Dendritic cell treated with granulocyte-macrophage colony-stimulating factor and Interleukin-4, amounts not matched to agents 40 ng/mL and 50 ng/mL, for 4 days (primary cell): ENCODE data around the gene SLCO3A1.

Experiments used
- H3K27ac Mint-ChIP-seq: one replicate; pipeline ENCODE4 v1.8.0; 2022; ENCODE audit warnings: mild to moderate bottlenecking, mixed read lengths
- H3K27me3 Mint-ChIP-seq: one replicate; pipeline ENCODE4 v1.8.0; 2022; ENCODE audit warnings: mild to moderate bottlenecking, mixed read lengths
- H3K36me3 Mint-ChIP-seq: one replicate; pipeline ENCODE4 v1.8.0; 2022; ENCODE audit warnings: low read depth, mixed read lengths
- H3K4me1 Mint-ChIP-seq: one replicate; pipeline ENCODE4 v1.8.0; 2022; ENCODE audit warnings: low read depth, mixed read lengths
- H3K4me3 Mint-ChIP-seq: one replicate; pipeline ENCODE4 v1.8.0; 2022; ENCODE audit warnings: mild to moderate bottlenecking, moderate library complexity, mixed read lengths
- H3K9me3 Mint-ChIP-seq: one replicate; pipeline ENCODE4 v1.8.0; 2022; ENCODE audit warnings: mixed read lengths
- intact Hi-C: fragments of 100-400 bp; cut with micrococcal nuclease; formaldehyde crosslinking; loops from one replicate; pipeline ENCODE4 v1.15.0; 2022

Gene SLCO3A1

GRCh38 chr15:92113832-92114231 lies 260.3 kb downstream of the SLCO3A1 start:
- intact Hi-C loops: loop anchor here (1.0 kb wide), 1 partner anchor 7 kb away; no protein-coding TSS in a partner anchor
- Mint-ChIP-seq H3K4me3 (no peak overlapping the region), H3K4me1 (no peaks in the 10 kb centered on the region), H3K27me3 (no peaks in the 10 kb centered on the region), H3K27ac (no peak overlapping the region), H3K9me3 (no peaks in the 10 kb centered on the region), H3K36me3 (peaks cover 78% of the 10 kb centered on the region)

- Mint-ChIP-seq H3K9me3 (no peaks in the 10 kb centered on the region), H3K27ac (no peak overlapping the region), H3K4me3 (no peak overlapping the region), H3K27me3 (no peaks in the 10 kb centered on the region), H3K36me3 (peaks cover 81% of the 10 kb centered on the region), H3K4me1 (no peaks in the 10 kb centered on the region)
- intact Hi-C loops: no loop called here
Measured at GRCh38 chr15:92115834-92116233, 262.3 kb downstream of the SLCO3A1 start.

- intact Hi-C loops: no loop called here
- Mint-ChIP-seq H3K27me3 (no peaks in the 10 kb centered on the region), H3K9me3 (no peaks in the 10 kb centered on the region), H3K27ac (no peak overlapping the region), H3K36me3 (peaks cover 81% of the 10 kb centered on the region), H3K4me3 (no peak overlapping the region), H3K4me1 (no peaks in the 10 kb centered on the region)
Measured at GRCh38 chr15:92116330-92116729, 262.8 kb downstream of the SLCO3A1 start.

GRCh38 chr15:92117261-92117731 lies 263.8 kb downstream of the SLCO3A1 start:
- Mint-ChIP-seq H3K4me3 (no peak overlapping the region), H3K27ac (no peak overlapping the region), H3K36me3 (peaks cover 81% of the 10 kb centered on the region), H3K4me1 (no peaks in the 10 kb centered on the region), H3K27me3 (no peaks in the 10 kb centered on the region), H3K9me3 (no peaks in the 10 kb centered on the region)
- intact Hi-C loops: no loop called here

- Mint-ChIP-seq H3K4me3 (no peak overlapping the region), H3K36me3 (peaks cover 81% of the 10 kb centered on the region), H3K27ac (no peak overlapping the region), H3K27me3 (no peaks in the 10 kb centered on the region), H3K4me1 (no peaks in the 10 kb centered on the region), H3K9me3 (no peaks in the 10 kb centered on the region)
- intact Hi-C loops: no loop called here
Measured at GRCh38 chr15:92118162-92118935, 264.8 kb downstream of the SLCO3A1 start.

GRCh38 chr15:92118936-92119325 lies 265.4 kb downstream of the SLCO3A1 start:
- intact Hi-C loops: no loop called here
- H3K36me3 Mint-ChIP-seq: peaks cover 81% of the 10 kb centered on the region
- H3K4me1 Mint-ChIP-seq: no peaks in the 10 kb centered on the region
- H3K4me3 Mint-ChIP-seq: no peak overlapping the region
- no peaks in the 10 kb centered on the region for H3K9me3 Mint-ChIP-seq
- H3K27ac Mint-ChIP-seq: no peak overlapping the region
- H3K27me3 Mint-ChIP-seq: no peaks in the 10 kb centered on the region

- no peaks in the 10 kb centered on the region for H3K9me3 Mint-ChIP-seq
- intact Hi-C loops: no loop called here
- no peaks in the 10 kb centered on the region for H3K4me1 Mint-ChIP-seq
- H3K4me3 Mint-ChIP-seq: no peak overlapping the region
- H3K36me3 Mint-ChIP-seq: peaks cover 81% of the 10 kb centered on the region
- H3K27me3 Mint-ChIP-seq: no peaks in the 10 kb centered on the region
- H3K27ac Mint-ChIP-seq: no peak overlapping the region
Measured at GRCh38 chr15:92120094-92120795, 266.7 kb downstream of the SLCO3A1 start.

GRCh38 chr15:92121047-92121446 lies 267.5 kb downstream of the SLCO3A1 start:
- Mint-ChIP-seq H3K9me3 (no peaks in the 10 kb centered on the region), H3K4me3 (no peak overlapping the region), H3K36me3 (peaks cover 81% of the 10 kb centered on the region), H3K27me3 (no peaks in the 10 kb centered on the region), H3K4me1 (no peaks in the 10 kb centered on the region), H3K27ac (no peak overlapping the region)
- intact Hi-C loops: loop anchor here (1.0 kb wide), 1 partner anchor 8 kb away; no protein-coding TSS in a partner anchor

- Mint-ChIP-seq H3K9me3 (no peaks in the 10 kb centered on the region), H3K4me1 (no peaks in the 10 kb centered on the region)
Measured at GRCh38 chr15:92122259-92122658, 268.8 kb downstream of the SLCO3A1 start.

GRCh38 chr15:92123962-92124656 lies 270.6 kb downstream of the SLCO3A1 start:
- no peak overlapping the region for H3K4me3 Mint-ChIP-seq
- intact Hi-C loops: no loop called here
- H3K27me3 Mint-ChIP-seq: no peaks in the 10 kb centered on the region
- H3K4me1 Mint-ChIP-seq: no peaks in the 10 kb centered on the region
- no peaks in the 10 kb centered on the region for H3K9me3 Mint-ChIP-seq
- H3K36me3 Mint-ChIP-seq: peaks cover 98% of the 10 kb centered on the region
- no peak overlapping the region for H3K27ac Mint-ChIP-seq

More at GRCh38 chr15:92122259-92122658, 268.8 kb downstream of the SLCO3A1 start:
- Mint-ChIP-seq H3K27me3 (no peaks in the 10 kb centered on the region), H3K4me3 (no peak overlapping the region), H3K36me3 (peaks cover 88% of the 10 kb centered on the region), H3K27ac (no peak overlapping the region)
- intact Hi-C loops: no loop called here

GRCh38 chr15:92124657-92125010 lies 271.1 kb downstream of the SLCO3A1 start:
- intact Hi-C loops: no loop called here
- Mint-ChIP-seq H3K4me1 (no peaks in the 10 kb centered on the region), H3K27ac (no peak overlapping the region), H3K4me3 (no peak overlapping the region), H3K9me3 (no peaks in the 10 kb centered on the region), H3K27me3 (no peaks in the 10 kb centered on the region), H3K36me3 (peaks cover 98% of the 10 kb centered on the region)

- intact Hi-C loops: no loop called here
- H3K27ac Mint-ChIP-seq: no peak overlapping the region
- no peaks in the 10 kb centered on the region for H3K9me3 Mint-ChIP-seq
Measured at GRCh38 chr15:92128788-92129187, 275.3 kb downstream of the SLCO3A1 start.

GRCh38 chr15:92130244-92130643 lies 276.7 kb downstream of the SLCO3A1 start:
- Mint-ChIP-seq H3K4me3 (no peak overlapping the region), H3K27ac (no peak overlapping the region), H3K4me1 (no peaks in the 10 kb centered on the region), H3K36me3 (peaks cover 97% of the 10 kb centered on the region), H3K9me3 (no peaks in the 10 kb centered on the region), H3K27me3 (no peaks in the 10 kb centered on the region)
- intact Hi-C loops: no loop called here

More at GRCh38 chr15:92128788-92129187, 275.3 kb downstream of the SLCO3A1 start:
- Mint-ChIP-seq H3K36me3 (peaks cover 97% of the 10 kb centered on the region), H3K27me3 (no peaks in the 10 kb centered on the region), H3K4me1 (no peaks in the 10 kb centered on the region), H3K4me3 (no peak overlapping the region)

GRCh38 chr15:92130906-92131305 lies 277.4 kb downstream of the SLCO3A1 start:
- Mint-ChIP-seq H3K27me3 (no peaks in the 10 kb centered on the region), H3K4me1 (no peaks in the 10 kb centered on the region), H3K27ac (no peak overlapping the region), H3K4me3 (no peak overlapping the region), H3K36me3 (peaks cover 97% of the 10 kb centered on the region), H3K9me3 (no peaks in the 10 kb centered on the region)
- intact Hi-C loops: no loop called here
